ENCODE measurements around the gene AUTS2.

GRCh38 chr7:69879989-69880388, 281.7 kb downstream of the AUTS2 start:
- TF ChIP-seq SP2 (IDR thresholded peaks at IDR 0.05; ENCODE audit: low read length): no peak
- no peak for TF ChIP-seq MAX (IDR thresholded peaks at IDR 0.05)
- TF ChIP-seq EGR1 (IDR thresholded peaks at IDR 0.05; ENCODE audit: borderline replicate concordance, low read depth, low read length): no peak
- no peak for TF ChIP-seq EP300 (IDR thresholded peaks at IDR 0.05; ENCODE audit: borderline replicate concordance in 1 of 2, low read depth in 2 of 2, low read length in 2 of 2)
- no peak for TF ChIP-seq ZNF274 (IDR thresholded peaks at IDR 0.05; ENCODE audit: borderline replicate concordance, extremely low read depth, low read length)
- TF ChIP-seq POLR2A (IDR thresholded peaks at IDR 0.05; ENCODE audit: control extremely low read depth in 1 of 2, low read depth in 2 of 2, low read length in 2 of 2): no peak
